ENCODE data around the gene PI4KA.

DNA sequence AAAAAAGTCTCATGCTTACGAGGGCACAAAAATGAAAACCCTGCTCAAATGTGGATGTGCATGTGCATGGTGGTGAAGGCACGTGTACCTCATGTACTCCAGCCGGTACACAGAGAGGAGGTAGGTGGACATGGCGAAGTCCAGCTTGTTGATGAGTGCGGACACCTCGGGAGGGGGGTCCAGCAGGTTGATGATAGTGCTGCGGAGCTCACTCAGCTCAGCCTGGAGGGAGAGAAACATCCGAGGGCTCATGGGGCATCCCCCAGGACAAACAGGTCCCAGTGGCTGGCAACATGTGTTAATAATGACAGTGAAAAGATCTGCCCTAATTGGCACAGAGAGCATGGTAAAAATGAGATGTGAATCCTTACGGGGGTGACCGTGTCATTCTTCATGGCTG, 93.9 kb downstream of the PI4KA start:
- TF ChIP-seq, protein P1, sequence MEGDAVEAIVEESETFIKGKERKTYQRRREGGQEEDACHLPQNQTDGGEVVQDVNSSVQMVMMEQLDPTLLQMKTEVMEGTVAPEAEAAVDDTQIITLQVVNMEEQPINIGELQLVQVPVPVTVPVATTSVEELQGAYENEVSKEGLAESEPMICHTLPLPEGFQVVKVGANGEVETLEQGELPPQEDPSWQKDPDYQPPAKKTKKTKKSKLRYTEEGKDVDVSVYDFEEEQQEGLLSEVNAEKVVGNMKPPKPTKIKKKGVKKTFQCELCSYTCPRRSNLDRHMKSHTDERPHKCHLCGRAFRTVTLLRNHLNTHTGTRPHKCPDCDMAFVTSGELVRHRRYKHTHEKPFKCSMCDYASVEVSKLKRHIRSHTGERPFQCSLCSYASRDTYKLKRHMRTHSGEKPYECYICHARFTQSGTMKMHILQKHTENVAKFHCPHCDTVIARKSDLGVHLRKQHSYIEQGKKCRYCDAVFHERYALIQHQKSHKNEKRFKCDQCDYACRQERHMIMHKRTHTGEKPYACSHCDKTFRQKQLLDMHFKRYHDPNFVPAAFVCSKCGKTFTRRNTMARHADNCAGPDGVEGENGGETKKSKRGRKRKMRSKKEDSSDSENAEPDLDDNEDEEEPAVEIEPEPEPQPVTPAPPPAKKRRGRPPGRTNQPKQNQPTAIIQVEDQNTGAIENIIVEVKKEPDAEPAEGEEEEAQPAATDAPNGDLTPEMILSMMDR (IDR thresholded peaks at IDR 0.05): no peak
- TF ChIP-seq POLR2AphosphoS5 (IDR thresholded peaks at IDR 0.05; ENCODE audit: low read depth, low read length): no peak
- no peak for TF ChIP-seq TCF7L2 (IDR thresholded peaks at IDR 0.05; ENCODE audit: low read depth, low read length)
- no peak for TF ChIP-seq SIN3A (IDR thresholded peaks at IDR 0.05; ENCODE audit: borderline replicate concordance, insufficient read depth, low read depth, low read length)
